ENCODE measurements around the gene MRPL48. TPM values are rescaled to one million over a fixed set of nuclear protein-coding genes. Genes with fewer than 3 reads are reported as not detected.

Gene MRPL48
- total RNA-seq, 1 donor from 2014 or later = 27.2 TPM

GRCh38 chr11:73787051-73787642 lies 527 bp upstream of the MRPL48 start:
- peak overlapping the region; percentile 96 for H2AFZ ChIP-seq (replicated peaks)
- peaks cover 1% of the 10 kb centered on the region for H3K36me3 Mint-ChIP-seq
- no peaks in the 10 kb centered on the region for H3K9me3 ChIP-seq (ENCODE audit: low read depth)
- H3K79me2 ChIP-seq (ENCODE audit: low read depth) = peaks cover 7% of the 10 kb centered on the region
- peak overlapping the region; percentile 100 for H3K27ac Mint-ChIP-seq
- no peaks in the 10 kb centered on the region for H3K9me3 Mint-ChIP-seq
- no peak for DNase-seq (ENCODE audit: low spot score)
- peak overlapping the region; percentile 99 for H3K4me3 Mint-ChIP-seq
- peaks cover 11% of the 10 kb centered on the region for H3K4me1 Mint-ChIP-seq
- no peaks in the 10 kb centered on the region for H3K27me3 ChIP-seq
- no peaks in the 10 kb centered on the region for H3K36me3 ChIP-seq
- peak overlapping the region; percentile 90 for H3K27ac ChIP-seq
- peaks cover 4% of the 10 kb centered on the region for H3K27me3 Mint-ChIP-seq (ENCODE audit: insufficient read depth, low read depth)
- H3K4me3 ChIP-seq = peak overlapping the region; percentile 73
- H3F3A ChIP-seq (ENCODE audit: low read depth) = peaks cover 22% of the 10 kb centered on the region
- no peaks in the 10 kb centered on the region for H4K20me1 ChIP-seq (ENCODE audit: low read depth)
- H3K4me2 ChIP-seq = peak overlapping the region; percentile 92
- H3K4me1 ChIP-seq = peaks cover 6% of the 10 kb centered on the region
- H3K9ac ChIP-seq = peak overlapping the region; percentile 81
- TF ChIP-seq, protein P1, sequence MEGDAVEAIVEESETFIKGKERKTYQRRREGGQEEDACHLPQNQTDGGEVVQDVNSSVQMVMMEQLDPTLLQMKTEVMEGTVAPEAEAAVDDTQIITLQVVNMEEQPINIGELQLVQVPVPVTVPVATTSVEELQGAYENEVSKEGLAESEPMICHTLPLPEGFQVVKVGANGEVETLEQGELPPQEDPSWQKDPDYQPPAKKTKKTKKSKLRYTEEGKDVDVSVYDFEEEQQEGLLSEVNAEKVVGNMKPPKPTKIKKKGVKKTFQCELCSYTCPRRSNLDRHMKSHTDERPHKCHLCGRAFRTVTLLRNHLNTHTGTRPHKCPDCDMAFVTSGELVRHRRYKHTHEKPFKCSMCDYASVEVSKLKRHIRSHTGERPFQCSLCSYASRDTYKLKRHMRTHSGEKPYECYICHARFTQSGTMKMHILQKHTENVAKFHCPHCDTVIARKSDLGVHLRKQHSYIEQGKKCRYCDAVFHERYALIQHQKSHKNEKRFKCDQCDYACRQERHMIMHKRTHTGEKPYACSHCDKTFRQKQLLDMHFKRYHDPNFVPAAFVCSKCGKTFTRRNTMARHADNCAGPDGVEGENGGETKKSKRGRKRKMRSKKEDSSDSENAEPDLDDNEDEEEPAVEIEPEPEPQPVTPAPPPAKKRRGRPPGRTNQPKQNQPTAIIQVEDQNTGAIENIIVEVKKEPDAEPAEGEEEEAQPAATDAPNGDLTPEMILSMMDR (IDR thresholded peaks at IDR 0.05) = no peak
- TF ChIP-seq EZH2phosphoT487 (IDR thresholded peaks at IDR 0.05) (no peak), EZH2 (IDR thresholded peaks at IDR 0.05) (no peak)

- Histone ChIP-seq H3K4me1 (peaks cover 6% of the 10 kb centered on the region), H3K27me3 (no peaks in the 10 kb centered on the region), H3K9ac (no peak overlapping the region), H3K9me3 (ENCODE audit: low read depth) (no peaks in the 10 kb centered on the region), H3F3A (ENCODE audit: low read depth) (peaks cover 18% of the 10 kb centered on the region), H3K79me2 (ENCODE audit: low read depth) (peaks cover 7% of the 10 kb centered on the region), H3K36me3 (no peaks in the 10 kb centered on the region), H3K4me3 (no peak overlapping the region), H3K27ac (no peak overlapping the region), H2AFZ (replicated peaks) (no peak overlapping the region), H3K4me2 (no peak overlapping the region), H4K20me1 (ENCODE audit: low read depth) (no peaks in the 10 kb centered on the region)
- DNase-seq (ENCODE audit: low spot score) = no peak
- no peak for TF ChIP-seq EZH2phosphoT487 (IDR thresholded peaks at IDR 0.05)
- TF ChIP-seq, protein P1 (IDR thresholded peaks at IDR 0.05) = no peak
- no peak for TF ChIP-seq EZH2 (IDR thresholded peaks at IDR 0.05)
- no peaks in the 10 kb centered on the region for H3K9me3 Mint-ChIP-seq
- peaks cover 4% of the 10 kb centered on the region for H3K27me3 Mint-ChIP-seq (ENCODE audit: insufficient read depth, low read depth)
- H3K4me1 Mint-ChIP-seq = peaks cover 11% of the 10 kb centered on the region
- no peak overlapping the region for H3K27ac Mint-ChIP-seq
- peaks cover 1% of the 10 kb centered on the region for H3K36me3 Mint-ChIP-seq
- peak overlapping the region; percentile 40 for H3K4me3 Mint-ChIP-seq
Observed at GRCh38 chr11:73789279-73789670, 1.6 kb downstream of the MRPL48 start.

DNA sequence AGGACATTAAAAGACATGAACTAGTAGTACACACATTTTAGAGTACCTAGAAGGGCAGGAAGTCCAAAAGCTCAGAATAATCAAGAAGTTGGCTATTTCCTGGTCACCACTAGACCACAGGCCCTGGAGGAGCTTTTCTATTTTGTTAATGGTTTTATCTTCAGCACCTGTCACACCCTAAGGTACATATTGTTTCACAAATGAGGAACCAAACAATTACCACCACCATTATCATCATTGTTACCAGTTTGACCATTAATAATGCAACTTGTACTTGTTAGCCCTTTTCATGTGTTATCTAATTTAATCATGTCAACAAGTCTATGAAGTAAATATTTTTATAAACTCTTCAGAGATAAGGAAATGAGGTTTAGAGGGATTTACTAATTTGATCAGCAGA lies 4.9 kb downstream of the MRPL48 start:
- H3K4me1 Mint-ChIP-seq = peaks cover 8% of the 10 kb centered on the region
- no peak overlapping the region for H3K27ac Mint-ChIP-seq
- no peak overlapping the region for H3K4me3 ChIP-seq

More for the DNA sequence above, 4.9 kb downstream of the MRPL48 start:
- H3K9me3 Mint-ChIP-seq = no peaks in the 10 kb centered on the region
- H3K4me1 ChIP-seq = no peaks in the 10 kb centered on the region
- H4K20me1 ChIP-seq (ENCODE audit: low read depth) = no peaks in the 10 kb centered on the region
- TF ChIP-seq EZH2 (IDR thresholded peaks at IDR 0.05) (no peak), EZH2phosphoT487 (IDR thresholded peaks at IDR 0.05) (no peak)
- TF ChIP-seq, protein P1 (IDR thresholded peaks at IDR 0.05) = no peak
- no peak overlapping the region for H2AFZ ChIP-seq (replicated peaks)
- H3K27me3 ChIP-seq = no peaks in the 10 kb centered on the region
- peaks cover 1% of the 10 kb centered on the region for H3K36me3 Mint-ChIP-seq
- peaks cover 10% of the 10 kb centered on the region for H3F3A ChIP-seq (ENCODE audit: low read depth)
- no peak overlapping the region for H3K4me2 ChIP-seq
- H3K4me3 Mint-ChIP-seq = no peak overlapping the region
- H3K9me3 ChIP-seq (ENCODE audit: low read depth) = no peaks in the 10 kb centered on the region
- peak overlapping the region; percentile 16 for H3K9ac ChIP-seq
- H3K27ac ChIP-seq = no peak overlapping the region
- peaks cover under 1% of the 10 kb centered on the region for H3K79me2 ChIP-seq (ENCODE audit: low read depth)
- no peaks in the 10 kb centered on the region for H3K36me3 ChIP-seq
- no peak for DNase-seq (ENCODE audit: low spot score)
- H3K27me3 Mint-ChIP-seq (ENCODE audit: insufficient read depth, low read depth) = peaks cover 4% of the 10 kb centered on the region
